ENCODE results near the gene AFF3. TPM values are rescaled to one million over a fixed set of nuclear protein-coding genes. Genes with fewer than 3 reads are reported as not detected.

AFF3 gene
- total RNA-seq, 1 experiment from 2014 or later = 0.61 TPM

GRCh38 chr2:100151310-100151709 lies 8.9 kb upstream of the AFF3 start:
- RAD21 ChIA-PET (ENCODE audit: low non-redundant PET in 1 of 2, low total read pairs in 2 of 2, uncharacterized antibody in 2 of 2, unreplicated experiment in 2 of 2) = no interaction called here
- no peak overlapping the region for H3K27ac ChIP-seq (ENCODE audit: low read depth, low read length)
- no peak overlapping the region for H3K4me2 ChIP-seq (ENCODE audit: low read length)
- no TSS peak for BruUV-seq (replicated peaks)
- H3K4me3 ChIP-seq (replicated peaks in 1 of 2; ENCODE audit: low read depth in 1 of 2, low read length in 2 of 2) = no peak overlapping the region
- no peak overlapping the region for H3K9ac ChIP-seq (ENCODE audit: low read length)
- no peak for ATAC-seq
- H3K9me2 ChIP-seq (ENCODE audit: insufficient read depth) = no peaks in the 10 kb centered on the region
- H3K79me2 ChIP-seq (ENCODE audit: insufficient read depth, low read length) = no peaks in the 10 kb centered on the region
- intact Hi-C loops (cut with micrococcal nuclease) = no loop called here
- no peaks in the 10 kb centered on the region for H3K27me3 ChIP-seq (ENCODE audit: insufficient read depth, low read length)
- H3K36me3 ChIP-seq (ENCODE audit: control insufficient read depth in 1 of 2, insufficient read depth in 2 of 2, low read length in 2 of 2) = no peaks in the 10 kb centered on the region
- no peaks in the 10 kb centered on the region for H3K4me1 ChIP-seq (ENCODE audit: control insufficient read depth in 1 of 2, insufficient read depth in 2 of 2, low read length in 2 of 2)
- H4K20me1 ChIP-seq (ENCODE audit: insufficient read depth) = no peaks in the 10 kb centered on the region
- no peaks in the 10 kb centered on the region for H3K9me3 ChIP-seq (ENCODE audit: control insufficient read depth in 1 of 2, insufficient read depth in 1 of 2, low read depth in 1 of 2, low read length in 2 of 2)
- H2AFZ ChIP-seq (ENCODE audit: low read depth, low read length, poor library complexity, severe bottlenecking) = no peak overlapping the region
- DNase-seq (ENCODE audit: low read depth, low spot score) = no peak
- TF ChIP-seq POLR2AphosphoS5 (IDR thresholded peaks at IDR 0.05; ENCODE audit: low read depth, low read length) = no peak
- TF ChIP-seq CEBPB (IDR thresholded peaks at IDR 0.05; ENCODE audit: low read depth) = no peak
- POLR2A ChIA-PET = no interaction called here
- CTCF ChIA-PET = no interaction called here

- no peak for DNase-seq (ENCODE audit: low read depth, low spot score)
- intact Hi-C loops (cut with micrococcal nuclease) = no loop called here
- POLR2A ChIA-PET = no interaction called here
- Histone ChIP-seq H3K4me3 (replicated peaks in 1 of 2; ENCODE audit: low read depth in 1 of 2, low read length in 2 of 2) (no peak overlapping the region), H3K79me2 (ENCODE audit: insufficient read depth, low read length) (no peaks in the 10 kb centered on the region), H3K27ac (ENCODE audit: low read depth, low read length) (no peak overlapping the region), H3K9me3 (ENCODE audit: control insufficient read depth in 1 of 2, insufficient read depth in 1 of 2, low read depth in 1 of 2, low read length in 2 of 2) (no peaks in the 10 kb centered on the region), H3K27me3 (ENCODE audit: insufficient read depth, low read length) (no peaks in the 10 kb centered on the region), H3K9me2 (ENCODE audit: insufficient read depth) (no peaks in the 10 kb centered on the region), H3K9ac (ENCODE audit: low read length) (no peak overlapping the region), H2AFZ (ENCODE audit: low read depth, low read length, poor library complexity, severe bottlenecking) (no peak overlapping the region), H3K36me3 (ENCODE audit: control insufficient read depth in 1 of 2, insufficient read depth in 2 of 2, low read length in 2 of 2) (no peaks in the 10 kb centered on the region), H3K4me1 (ENCODE audit: control insufficient read depth in 1 of 2, insufficient read depth in 2 of 2, low read length in 2 of 2) (no peaks in the 10 kb centered on the region), H3K4me2 (ENCODE audit: low read length) (no peak overlapping the region), H4K20me1 (ENCODE audit: insufficient read depth) (no peaks in the 10 kb centered on the region)
- RAD21 ChIA-PET (ENCODE audit: low non-redundant PET in 1 of 2, low total read pairs in 2 of 2, uncharacterized antibody in 2 of 2, unreplicated experiment in 2 of 2) = no interaction called here
- ATAC-seq = no peak
- TF ChIP-seq, protein P1, sequence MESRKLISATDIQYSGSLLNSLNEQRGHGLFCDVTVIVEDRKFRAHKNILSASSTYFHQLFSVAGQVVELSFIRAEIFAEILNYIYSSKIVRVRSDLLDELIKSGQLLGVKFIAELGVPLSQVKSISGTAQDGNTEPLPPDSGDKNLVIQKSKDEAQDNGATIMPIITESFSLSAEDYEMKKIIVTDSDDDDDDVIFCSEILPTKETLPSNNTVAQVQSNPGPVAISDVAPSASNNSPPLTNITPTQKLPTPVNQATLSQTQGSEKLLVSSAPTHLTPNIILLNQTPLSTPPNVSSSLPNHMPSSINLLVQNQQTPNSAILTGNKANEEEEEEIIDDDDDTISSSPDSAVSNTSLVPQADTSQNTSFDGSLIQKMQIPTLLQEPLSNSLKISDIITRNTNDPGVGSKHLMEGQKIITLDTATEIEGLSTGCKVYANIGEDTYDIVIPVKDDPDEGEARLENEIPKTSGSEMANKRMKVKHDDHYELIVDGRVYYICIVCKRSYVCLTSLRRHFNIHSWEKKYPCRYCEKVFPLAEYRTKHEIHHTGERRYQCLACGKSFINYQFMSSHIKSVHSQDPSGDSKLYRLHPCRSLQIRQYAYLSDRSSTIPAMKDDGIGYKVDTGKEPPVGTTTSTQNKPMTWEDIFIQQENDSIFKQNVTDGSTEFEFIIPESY (IDR thresholded peaks at IDR 0.05; ENCODE audit: extremely low read depth, insufficient replicate concordance, low read length) = no peak
- BruUV-seq (replicated peaks) = no TSS peak
- CTCF ChIA-PET = no interaction called here
Observed at GRCh38 chr2:100148883-100149282, 6.5 kb upstream of the AFF3 start.

All from HCT116 (cell line).